ENCODE results near the gene GFOD2. TPM values are rescaled to one million over a fixed set of nuclear protein-coding genes. Genes with fewer than 3 reads are reported as not detected.

The GFOD2 gene
- total and polyA plus RNA-seq, 2 experiments from 2014 or later, result 11.4 to 17.5 TPM

GRCh38 chr16:67664258-67664657, 54.9 kb downstream of the GFOD2 start:
- H3K4me2 ChIP-seq (ENCODE audit: unreplicated experiment), result no peak overlapping the region
- TF ChIP-seq EZH2 (IDR thresholded peaks at IDR 0.05; ENCODE audit: insufficient read depth, poor library complexity, severe bottlenecking) (no peak), EZH2phosphoT487 (IDR thresholded peaks at IDR 0.05; ENCODE audit: insufficient read depth, low read depth) (no peak)
- no peaks in the 10 kb centered on the region for H3F3A ChIP-seq (ENCODE audit: insufficient read depth)
- in situ Hi-C loops (cut with MboI), result no loop called here
- no peak overlapping the region for H2AFZ ChIP-seq
- H3K79me2 ChIP-seq (ENCODE audit: insufficient read depth), result peaks cover 13% of the 10 kb centered on the region
- H3K9me3 ChIP-seq (ENCODE audit: low read depth), result no peaks in the 10 kb centered on the region
- no peaks in the 10 kb centered on the region for H3K27me3 ChIP-seq (replicated peaks; ENCODE audit: insufficient read depth)
- no peaks in the 10 kb centered on the region for H3K9me2 ChIP-seq (ENCODE audit: insufficient read depth)
- H3K9ac ChIP-seq, result no peak overlapping the region
- H3K27ac ChIP-seq, result no peak overlapping the region
- no peaks in the 10 kb centered on the region for H4K20me1 ChIP-seq (ENCODE audit: insufficient read depth)
- H3K4me3 ChIP-seq, result no peak overlapping the region
- DNase-seq, result no peak
- H3K4me1 ChIP-seq (ENCODE audit: insufficient read depth), result peaks cover 10% of the 10 kb centered on the region
- no peaks in the 10 kb centered on the region for H3K36me3 ChIP-seq (ENCODE audit: low read depth)
- 90% methylated on average over 4 of the region's 4 CpGs for WGBS, 2 experiments (ENCODE audit: low coverage in 1 of 2, low lambda C conversion rate in 2 of 2, missing lambda C conversion rate in 2 of 2)

GRCh38 chr16:67663877-67664222, 55.3 kb downstream of the GFOD2 start:
- no peaks in the 10 kb centered on the region for H3F3A ChIP-seq (ENCODE audit: insufficient read depth)
- H4K20me1 ChIP-seq (ENCODE audit: insufficient read depth), result no peaks in the 10 kb centered on the region
- no peaks in the 10 kb centered on the region for H3K9me2 ChIP-seq (ENCODE audit: insufficient read depth)
- no peak for DNase-seq
- peaks cover 10% of the 10 kb centered on the region for H3K4me1 ChIP-seq (ENCODE audit: insufficient read depth)
- TF ChIP-seq EZH2 (IDR thresholded peaks at IDR 0.05; ENCODE audit: insufficient read depth, poor library complexity, severe bottlenecking), result no peak
- TF ChIP-seq EZH2phosphoT487 (IDR thresholded peaks at IDR 0.05; ENCODE audit: insufficient read depth, low read depth), result no peak
- no peaks in the 10 kb centered on the region for H3K9me3 ChIP-seq (ENCODE audit: low read depth)
- no peak overlapping the region for H3K27ac ChIP-seq
- peaks cover 17% of the 10 kb centered on the region for H3K79me2 ChIP-seq (ENCODE audit: insufficient read depth)
- in situ Hi-C loops (cut with MboI), result no loop called here
- H2AFZ ChIP-seq, result no peak overlapping the region
- H3K4me2 ChIP-seq (ENCODE audit: unreplicated experiment), result no peak overlapping the region
- 80 to 88% methylated on average over 5 to 6 of the region's 6 CpGs for WGBS, 2 experiments (ENCODE audit: low coverage in 1 of 2, low lambda C conversion rate in 2 of 2, missing lambda C conversion rate in 2 of 2)
- H3K27me3 ChIP-seq (replicated peaks; ENCODE audit: insufficient read depth), result no peaks in the 10 kb centered on the region
- no peaks in the 10 kb centered on the region for H3K36me3 ChIP-seq (ENCODE audit: low read depth)
- no peak overlapping the region for H3K9ac ChIP-seq
- no peak overlapping the region for H3K4me3 ChIP-seq

- Histone ChIP-seq H2AFZ (no peak overlapping the region), H3K36me3 (ENCODE audit: low read depth) (no peaks in the 10 kb centered on the region), H4K20me1 (ENCODE audit: insufficient read depth) (no peaks in the 10 kb centered on the region), H3K9me2 (ENCODE audit: insufficient read depth) (no peaks in the 10 kb centered on the region), H3F3A (ENCODE audit: insufficient read depth) (no peaks in the 10 kb centered on the region), H3K9ac (no peak overlapping the region), H3K79me2 (ENCODE audit: insufficient read depth) (peaks cover 22% of the 10 kb centered on the region), H3K27me3 (replicated peaks; ENCODE audit: insufficient read depth) (no peaks in the 10 kb centered on the region), H3K4me1 (ENCODE audit: insufficient read depth) (peaks cover 10% of the 10 kb centered on the region), H3K4me3 (no peak overlapping the region), H3K27ac (no peak overlapping the region), H3K4me2 (ENCODE audit: unreplicated experiment) (no peak overlapping the region), H3K9me3 (ENCODE audit: low read depth) (no peaks in the 10 kb centered on the region)
- peak; percentile 53 for DNase-seq
- in situ Hi-C loops (cut with MboI), result no loop called here
- 79 to 80% methylated on average over 24 to 25 of the region's 25 CpGs for WGBS, 2 experiments (ENCODE audit: low coverage in 1 of 2, low lambda C conversion rate in 2 of 2, missing lambda C conversion rate in 2 of 2)
- TF ChIP-seq EZH2phosphoT487 (IDR thresholded peaks at IDR 0.05; ENCODE audit: insufficient read depth, low read depth) (no peak), EZH2 (IDR thresholded peaks at IDR 0.05; ENCODE audit: insufficient read depth, poor library complexity, severe bottlenecking) (no peak)
These were observed 55.8 kb downstream of the GFOD2 start for GRCh38 chr16:67663151-67663876.

GRCh38 chr16:67662653-67663010, 56.5 kb downstream of the GFOD2 start:
- H4K20me1 ChIP-seq (ENCODE audit: insufficient read depth), result no peaks in the 10 kb centered on the region
- in situ Hi-C loops (cut with MboI), result no loop called here
- no peaks in the 10 kb centered on the region for H3K9me3 ChIP-seq (ENCODE audit: low read depth)
- H3K9ac ChIP-seq, result no peak overlapping the region
- H3K27ac ChIP-seq, result no peak overlapping the region
- H2AFZ ChIP-seq, result no peak overlapping the region
- no peaks in the 10 kb centered on the region for H3K9me2 ChIP-seq (ENCODE audit: insufficient read depth)
- TF ChIP-seq EZH2phosphoT487 (IDR thresholded peaks at IDR 0.05; ENCODE audit: insufficient read depth, low read depth) (no peak), EZH2 (IDR thresholded peaks at IDR 0.05; ENCODE audit: insufficient read depth, poor library complexity, severe bottlenecking) (no peak)
- H3K36me3 ChIP-seq (ENCODE audit: low read depth), result no peaks in the 10 kb centered on the region
- peaks cover 9% of the 10 kb centered on the region for H3K4me1 ChIP-seq (ENCODE audit: insufficient read depth)
- H3K4me3 ChIP-seq, result no peak overlapping the region
- no peak overlapping the region for H3K4me2 ChIP-seq (ENCODE audit: unreplicated experiment)
- no peaks in the 10 kb centered on the region for H3K27me3 ChIP-seq (replicated peaks; ENCODE audit: insufficient read depth)
- H3K79me2 ChIP-seq (ENCODE audit: insufficient read depth), result peaks cover 24% of the 10 kb centered on the region
- DNase-seq, result no peak
- H3F3A ChIP-seq (ENCODE audit: insufficient read depth), result no peaks in the 10 kb centered on the region
